ENCODE results near the gene GSDME. TPM values are rescaled to one million over a fixed set of nuclear protein-coding genes. Genes with fewer than 3 reads are reported as not detected.

GSDME gene
- total RNA-seq, 1 experiment from 2014 or later: 4.5 TPM

DNA sequence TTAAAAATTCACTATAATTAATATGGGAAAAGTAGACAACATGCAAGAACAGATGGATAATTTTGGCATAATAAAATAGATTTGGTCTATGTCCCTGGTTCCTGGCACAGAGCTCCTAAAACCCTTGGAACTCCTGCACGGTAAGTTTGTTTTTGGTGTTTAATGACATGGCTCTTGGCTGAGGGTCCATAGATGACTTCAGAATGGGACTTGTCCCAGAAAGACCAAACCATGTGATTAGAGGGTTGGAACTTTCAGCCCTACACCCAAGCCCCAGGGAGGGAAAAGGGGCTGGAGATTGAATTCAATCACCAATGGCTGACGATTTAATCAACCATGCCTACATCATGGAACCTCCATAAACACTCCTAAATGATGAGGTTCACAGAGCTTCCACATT lies 12.6 kb upstream of the GSDME start:
- ChIA-PET CTCF (no interaction called here), POLR2A (no interaction called here)
- TF ChIP-seq TCF7L2 (IDR thresholded peaks at IDR 0.05; ENCODE audit: low read depth, low read length): no peak
- TF ChIP-seq, protein P1, sequence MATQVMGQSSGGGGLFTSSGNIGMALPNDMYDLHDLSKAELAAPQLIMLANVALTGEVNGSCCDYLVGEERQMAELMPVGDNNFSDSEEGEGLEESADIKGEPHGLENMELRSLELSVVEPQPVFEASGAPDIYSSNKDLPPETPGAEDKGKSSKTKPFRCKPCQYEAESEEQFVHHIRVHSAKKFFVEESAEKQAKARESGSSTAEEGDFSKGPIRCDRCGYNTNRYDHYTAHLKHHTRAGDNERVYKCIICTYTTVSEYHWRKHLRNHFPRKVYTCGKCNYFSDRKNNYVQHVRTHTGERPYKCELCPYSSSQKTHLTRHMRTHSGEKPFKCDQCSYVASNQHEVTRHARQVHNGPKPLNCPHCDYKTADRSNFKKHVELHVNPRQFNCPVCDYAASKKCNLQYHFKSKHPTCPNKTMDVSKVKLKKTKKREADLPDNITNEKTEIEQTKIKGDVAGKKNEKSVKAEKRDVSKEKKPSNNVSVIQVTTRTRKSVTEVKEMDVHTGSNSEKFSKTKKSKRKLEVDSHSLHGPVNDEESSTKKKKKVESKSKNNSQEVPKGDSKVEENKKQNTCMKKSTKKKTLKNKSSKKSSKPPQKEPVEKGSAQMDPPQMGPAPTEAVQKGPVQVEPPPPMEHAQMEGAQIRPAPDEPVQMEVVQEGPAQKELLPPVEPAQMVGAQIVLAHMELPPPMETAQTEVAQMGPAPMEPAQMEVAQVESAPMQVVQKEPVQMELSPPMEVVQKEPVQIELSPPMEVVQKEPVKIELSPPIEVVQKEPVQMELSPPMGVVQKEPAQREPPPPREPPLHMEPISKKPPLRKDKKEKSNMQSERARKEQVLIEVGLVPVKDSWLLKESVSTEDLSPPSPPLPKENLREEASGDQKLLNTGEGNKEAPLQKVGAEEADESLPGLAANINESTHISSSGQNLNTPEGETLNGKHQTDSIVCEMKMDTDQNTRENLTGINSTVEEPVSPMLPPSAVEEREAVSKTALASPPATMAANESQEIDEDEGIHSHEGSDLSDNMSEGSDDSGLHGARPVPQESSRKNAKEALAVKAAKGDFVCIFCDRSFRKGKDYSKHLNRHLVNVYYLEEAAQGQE (IDR thresholded peaks at IDR 0.05; ENCODE audit: insufficient read depth in 1 of 2, low read depth in 2 of 2, low read length in 1 of 2): no peak
- no peak for TF ChIP-seq SIN3A (IDR thresholded peaks at IDR 0.05; ENCODE audit: borderline replicate concordance, insufficient read depth, low read depth, low read length)
- TF ChIP-seq, protein P2, sequence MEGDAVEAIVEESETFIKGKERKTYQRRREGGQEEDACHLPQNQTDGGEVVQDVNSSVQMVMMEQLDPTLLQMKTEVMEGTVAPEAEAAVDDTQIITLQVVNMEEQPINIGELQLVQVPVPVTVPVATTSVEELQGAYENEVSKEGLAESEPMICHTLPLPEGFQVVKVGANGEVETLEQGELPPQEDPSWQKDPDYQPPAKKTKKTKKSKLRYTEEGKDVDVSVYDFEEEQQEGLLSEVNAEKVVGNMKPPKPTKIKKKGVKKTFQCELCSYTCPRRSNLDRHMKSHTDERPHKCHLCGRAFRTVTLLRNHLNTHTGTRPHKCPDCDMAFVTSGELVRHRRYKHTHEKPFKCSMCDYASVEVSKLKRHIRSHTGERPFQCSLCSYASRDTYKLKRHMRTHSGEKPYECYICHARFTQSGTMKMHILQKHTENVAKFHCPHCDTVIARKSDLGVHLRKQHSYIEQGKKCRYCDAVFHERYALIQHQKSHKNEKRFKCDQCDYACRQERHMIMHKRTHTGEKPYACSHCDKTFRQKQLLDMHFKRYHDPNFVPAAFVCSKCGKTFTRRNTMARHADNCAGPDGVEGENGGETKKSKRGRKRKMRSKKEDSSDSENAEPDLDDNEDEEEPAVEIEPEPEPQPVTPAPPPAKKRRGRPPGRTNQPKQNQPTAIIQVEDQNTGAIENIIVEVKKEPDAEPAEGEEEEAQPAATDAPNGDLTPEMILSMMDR (IDR thresholded peaks at IDR 0.05): no peak
- H3K4me1 ChIP-seq (ENCODE audit: control insufficient read depth, insufficient read depth, low read length): no peaks in the 10 kb centered on the region
- no peaks in the 10 kb centered on the region for H3K9me3 ChIP-seq (ENCODE audit: control insufficient read depth, insufficient read depth, low read depth, low read length)
- no peaks in the 10 kb centered on the region for H3K36me3 ChIP-seq (ENCODE audit: control insufficient read depth, insufficient read depth, low read length)
- H3K4me3 ChIP-seq (ENCODE audit: low read depth in 2 of 2, low read length in 2 of 2): no peak overlapping the region
- no peaks in the 10 kb centered on the region; the same call in 1 of the 2 replicates for H3K27me3 ChIP-seq (ENCODE audit: control insufficient read depth, insufficient read depth, low read length)
- in situ Hi-C loops (cut with HindIII; ENCODE audit: low pct_unique_long_range_greater_than_20kb, low sequenced_read_pairs) (no loop called here), intact Hi-C loops (cut with micrococcal nuclease; ENCODE audit: unreplicated experiment) (no loop called here)
- DNase-seq (ENCODE audit: low read depth, low spot score) (no peak), ATAC-seq (no peak)
- no peak overlapping the region for H3K27ac ChIP-seq (ENCODE audit: low read length)
- BruUV-seq (replicated peaks): no TSS peak

DNA sequence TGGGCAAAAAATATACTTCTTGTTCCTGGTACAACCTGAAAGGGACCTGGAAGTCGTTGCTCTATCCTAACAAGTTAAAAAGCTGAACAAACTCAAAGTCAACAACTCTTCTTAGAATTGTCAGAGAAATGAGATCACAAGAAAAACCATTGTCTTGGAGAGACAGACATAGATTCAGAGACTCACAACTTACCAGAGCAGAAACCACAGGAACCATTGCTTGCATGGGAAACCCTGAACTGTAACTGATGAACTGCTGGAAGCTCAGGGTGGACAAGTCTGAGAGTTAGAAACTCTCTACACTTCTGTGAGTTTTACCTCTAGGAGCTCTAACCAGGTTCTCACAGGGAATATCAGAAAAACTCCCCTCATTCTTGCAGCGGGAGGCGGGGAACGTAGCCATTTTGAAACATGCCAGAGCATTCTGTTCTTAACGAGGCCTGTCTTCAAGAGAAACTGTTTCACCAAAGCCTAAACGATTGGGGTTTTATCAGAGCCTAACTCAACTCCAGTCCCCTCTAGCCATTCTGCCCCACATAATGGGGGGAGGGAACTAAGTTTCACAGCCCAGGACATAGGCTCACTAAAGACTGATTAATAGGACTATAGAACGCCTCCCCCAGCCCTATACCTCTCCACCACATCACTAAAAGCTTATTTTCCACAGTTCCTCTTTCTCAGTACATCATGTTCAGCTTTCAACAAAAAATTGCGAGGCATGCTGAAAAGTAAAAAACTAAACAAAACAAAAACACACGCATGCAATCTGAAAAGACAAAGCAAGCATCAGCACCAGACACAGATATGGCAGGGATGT lies 12.0 kb upstream of the GSDME start:
- Histone ChIP-seq H3K36me3 (ENCODE audit: control insufficient read depth, insufficient read depth, low read length) (no peaks in the 10 kb centered on the region), H3K4me1 (ENCODE audit: control insufficient read depth, insufficient read depth, low read length) (no peaks in the 10 kb centered on the region), H3K9me3 (ENCODE audit: control insufficient read depth, insufficient read depth, low read depth, low read length) (no peaks in the 10 kb centered on the region), H3K27me3 (ENCODE audit: control insufficient read depth, insufficient read depth, low read length) (no peaks in the 10 kb centered on the region; the same call in 1 of the 2 replicates), H3K4me3 (ENCODE audit: low read depth in 2 of 2, low read length in 2 of 2) (no peak overlapping the region), H3K27ac (ENCODE audit: low read length) (no peak overlapping the region)
- no peak for ATAC-seq
- DNase-seq (ENCODE audit: low read depth, low spot score): no peak
- in situ Hi-C loops (cut with HindIII; ENCODE audit: low pct_unique_long_range_greater_than_20kb, low sequenced_read_pairs) (no loop called here), intact Hi-C loops (cut with micrococcal nuclease; ENCODE audit: unreplicated experiment) (no loop called here)
- CTCF ChIA-PET: no interaction called here
- POLR2A ChIA-PET: no interaction called here
- TF ChIP-seq, protein P1 (IDR thresholded peaks at IDR 0.05; ENCODE audit: insufficient read depth in 1 of 2, low read depth in 2 of 2, low read length in 1 of 2): no peak
- TF ChIP-seq POLR2AphosphoS5 (IDR thresholded peaks at IDR 0.05; ENCODE audit: low read depth, low read length) (no peak), TCF7L2 (IDR thresholded peaks at IDR 0.05; ENCODE audit: low read depth, low read length) (no peak), SIN3A (IDR thresholded peaks at IDR 0.05; ENCODE audit: borderline replicate concordance, insufficient read depth, low read depth, low read length) (no peak)
- TF ChIP-seq, protein P2 (IDR thresholded peaks at IDR 0.05): no peak
- BruUV-seq (replicated peaks): no TSS peak
